Activated naive CD8-positive, alpha-beta T cell treated with anti-CD3 and anti-CD28 coated beads for 36 hours (primary cell): ENCODE results near the gene HOXD10. TPM values are rescaled to one million over a fixed set of nuclear protein-coding genes. Genes with fewer than 3 reads are reported as not detected.

Experiments
- DNase-seq: peaks from one replicate; pipeline ENCODE4 v3.0.0; 2021
- H3K27ac Mint-ChIP-seq: one replicate; pipeline ENCODE4 v1.8.0; 2022; ENCODE audit warnings: mild to moderate bottlenecking, moderate library complexity, mixed read lengths
- H3K27me3 Mint-ChIP-seq: one replicate; pipeline ENCODE4 v1.8.0; 2022; ENCODE audit warnings: mild to moderate bottlenecking, mixed read lengths
- H3K36me3 Mint-ChIP-seq: one replicate; pipeline ENCODE4 v1.8.0; 2021; ENCODE audit warnings: mild to moderate bottlenecking, mixed read lengths
- H3K4me1 Mint-ChIP-seq: one replicate; pipeline ENCODE4 v1.8.0; 2021; ENCODE audit warnings: mixed read lengths
- H3K4me3 Mint-ChIP-seq: one replicate; pipeline ENCODE4 v1.8.0; 2022; ENCODE audit warnings: mild to moderate bottlenecking, moderate library complexity, mixed read lengths
- H3K9me3 Mint-ChIP-seq: one replicate; pipeline ENCODE4 v1.8.0; 2022; ENCODE audit warnings: mixed read lengths
- total RNA-seq, 2 experiments: library from RNA; stranded (reverse); gene quantifications; one replicate each; pipeline ENCODE4 v1.2.3, GENCODE V29; 2021

Gene HOXD10
- total RNA-seq, 2 experiments from 2014 or later, result not detected

DNA sequence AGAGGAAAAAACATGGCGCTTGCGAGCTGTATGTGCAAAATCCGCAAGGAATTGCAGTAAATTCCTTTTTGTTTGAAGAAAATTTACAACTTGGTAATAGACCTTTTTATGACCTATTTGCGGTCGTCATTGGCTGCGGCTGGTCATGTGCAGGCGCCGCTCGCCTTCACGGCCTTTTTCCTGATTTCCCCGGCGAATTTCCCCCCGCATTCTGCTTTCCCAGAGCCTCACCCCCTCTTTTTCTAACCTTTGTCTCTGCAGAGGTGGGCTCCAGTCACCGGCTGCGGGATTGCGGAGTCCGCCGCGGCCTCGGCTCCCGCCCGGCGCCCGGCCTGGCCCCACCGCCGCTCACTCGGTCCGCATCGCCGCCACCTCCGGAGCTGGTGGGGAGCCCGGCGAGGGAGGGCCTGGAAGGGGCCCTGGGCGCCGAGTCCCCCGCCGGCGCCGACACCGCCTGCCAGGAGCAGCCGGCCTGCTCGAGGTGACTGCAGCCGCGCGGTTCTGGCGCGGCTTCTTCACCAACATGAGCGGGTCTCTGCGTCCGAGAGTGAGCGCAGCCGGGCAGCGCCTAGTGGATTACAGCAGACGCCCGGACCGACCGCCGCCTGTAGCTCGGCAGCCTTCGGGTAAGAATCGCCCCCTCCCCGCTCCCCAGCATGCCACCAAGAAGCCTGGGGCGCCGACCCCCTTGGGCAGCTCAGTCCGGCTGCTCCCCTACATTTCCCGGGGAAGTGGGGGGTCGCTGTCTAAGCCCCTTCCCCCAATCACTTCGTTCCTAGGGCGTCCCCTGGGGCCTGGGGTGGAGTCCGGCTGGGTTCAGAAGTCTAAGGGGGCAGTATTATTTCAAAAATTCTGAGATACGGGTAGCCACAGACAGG, 20.0 kb downstream of the HOXD10 start:
- Mint-ChIP-seq H3K36me3 (peaks cover 9% of the 10 kb centered on the region), H3K4me3 (no peak overlapping the region), H3K9me3 (peaks cover 6% of the 10 kb centered on the region), H3K4me1 (peaks cover 31% of the 10 kb centered on the region), H3K27me3 (peaks cover 93% of the 10 kb centered on the region), H3K27ac (no peak overlapping the region)
- no peak for DNase-seq

DNA sequence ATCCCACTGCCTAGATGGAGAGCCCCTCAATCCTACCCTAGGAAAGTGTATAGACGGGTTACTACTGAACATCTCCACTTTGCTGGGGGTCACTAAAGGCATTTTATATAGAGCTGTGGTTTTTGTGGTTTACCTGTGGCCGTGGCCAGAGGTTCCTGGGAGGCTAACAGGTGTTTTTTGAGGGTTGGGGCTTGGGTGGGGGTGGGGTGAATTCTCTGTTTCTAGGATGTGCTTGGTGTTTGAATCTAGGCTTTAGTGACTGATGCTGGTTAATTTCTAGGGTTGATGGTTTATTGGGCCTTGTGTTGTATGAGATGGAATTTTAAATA, 20.6 kb downstream of the HOXD10 start:
- peaks cover 28% of the 10 kb centered on the region for H3K4me1 Mint-ChIP-seq
- no peak overlapping the region for H3K4me3 Mint-ChIP-seq
- no peak for DNase-seq
- peaks cover 95% of the 10 kb centered on the region for H3K27me3 Mint-ChIP-seq
- peaks cover 9% of the 10 kb centered on the region for H3K36me3 Mint-ChIP-seq
- H3K27ac Mint-ChIP-seq, result no peak overlapping the region
- H3K9me3 Mint-ChIP-seq, result peaks cover 6% of the 10 kb centered on the region

DNA sequence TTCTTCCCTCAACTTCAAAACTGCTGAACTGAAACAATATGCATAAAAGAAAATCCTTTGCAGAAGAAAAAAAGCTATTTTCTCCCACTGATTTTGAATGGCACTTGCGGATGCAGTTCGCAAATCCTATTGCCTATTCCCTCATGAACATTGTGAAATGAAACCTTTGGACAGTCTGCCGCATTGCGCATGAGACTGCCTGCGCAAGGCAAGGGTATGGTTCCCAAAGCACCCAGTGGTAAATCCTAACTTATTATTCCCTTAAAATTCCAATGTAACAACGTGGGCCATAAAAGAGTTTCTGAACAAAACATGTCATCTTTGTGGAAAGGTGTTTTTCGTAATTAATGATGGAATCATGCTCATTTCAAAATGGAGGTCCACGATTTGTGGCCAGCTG, 21.3 kb downstream of the HOXD10 start:
- peaks cover 24% of the 10 kb centered on the region for H3K4me1 Mint-ChIP-seq
- peaks cover 9% of the 10 kb centered on the region for H3K36me3 Mint-ChIP-seq
- no peak for DNase-seq
- H3K27ac Mint-ChIP-seq, result no peak overlapping the region
- peaks cover 6% of the 10 kb centered on the region for H3K9me3 Mint-ChIP-seq
- H3K27me3 Mint-ChIP-seq, result peaks cover 91% of the 10 kb centered on the region
- no peak overlapping the region for H3K4me3 Mint-ChIP-seq

DNA sequence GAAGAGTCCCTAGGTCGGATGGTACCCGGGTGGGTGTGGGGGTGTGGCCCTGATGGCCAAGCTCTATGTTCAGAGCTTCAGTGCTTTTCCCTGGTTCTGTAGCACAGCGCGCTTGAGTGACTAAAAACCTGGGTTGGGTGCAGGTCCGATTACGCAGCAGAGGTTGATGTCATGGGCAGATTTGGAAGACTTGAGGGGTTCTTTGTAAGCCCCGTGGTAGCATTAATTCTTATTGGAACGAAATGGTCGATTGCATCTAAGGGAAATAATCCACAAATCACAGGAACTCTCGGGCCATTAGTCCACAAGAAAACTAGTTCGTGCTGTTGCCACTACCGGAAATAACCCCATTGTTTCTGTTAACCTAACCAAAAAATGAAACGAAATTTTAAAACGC, 21.9 kb downstream of the HOXD10 start:
- DNase-seq, result no peak
- H3K36me3 Mint-ChIP-seq, result peaks cover 9% of the 10 kb centered on the region
- H3K27me3 Mint-ChIP-seq, result peaks cover 91% of the 10 kb centered on the region
- peaks cover 6% of the 10 kb centered on the region for H3K9me3 Mint-ChIP-seq
- no peak overlapping the region for H3K4me3 Mint-ChIP-seq
- no peak overlapping the region for H3K27ac Mint-ChIP-seq
- H3K4me1 Mint-ChIP-seq, result peaks cover 22% of the 10 kb centered on the region

DNA sequence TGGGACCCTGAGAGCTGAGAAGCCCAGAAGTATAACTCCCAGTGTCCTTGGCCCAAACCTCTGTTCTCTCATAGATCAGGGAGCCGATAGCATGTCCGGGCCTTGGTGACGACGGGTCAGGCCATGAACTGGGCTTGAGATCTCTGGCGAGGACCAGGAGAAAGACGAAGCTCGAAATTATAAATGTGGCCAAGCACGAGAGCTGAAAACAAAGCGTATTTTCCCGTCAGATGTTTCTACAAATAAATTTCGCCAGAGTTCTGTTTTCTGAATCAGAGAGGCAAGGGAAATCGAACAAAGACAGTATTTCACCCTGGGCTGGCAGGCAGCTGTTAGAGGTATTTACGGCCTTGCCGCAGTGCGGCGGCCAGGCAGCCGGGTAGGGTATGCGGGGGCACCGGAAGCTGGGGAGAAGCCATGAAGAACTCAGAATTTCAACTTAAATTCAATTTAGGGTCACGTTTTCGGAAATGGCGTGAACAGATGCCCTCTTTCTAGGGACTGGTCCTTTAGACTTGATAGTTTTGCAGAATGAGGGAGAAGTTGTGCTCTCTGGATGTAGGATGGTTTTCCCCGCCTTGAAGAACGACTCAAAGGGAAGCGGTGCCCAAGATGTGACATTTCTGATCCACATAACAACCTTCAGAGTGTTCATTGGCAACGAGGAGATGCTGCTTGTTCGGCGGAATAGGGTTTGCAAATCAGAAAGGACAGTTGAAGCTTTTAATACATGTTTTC, 22.5 kb downstream of the HOXD10 start:
- H3K27me3 Mint-ChIP-seq, result peaks cover 91% of the 10 kb centered on the region
- H3K36me3 Mint-ChIP-seq, result peaks cover 9% of the 10 kb centered on the region
- H3K9me3 Mint-ChIP-seq, result peaks cover 6% of the 10 kb centered on the region
- no peak for DNase-seq
- H3K27ac Mint-ChIP-seq, result no peak overlapping the region
- H3K4me1 Mint-ChIP-seq, result peaks cover 22% of the 10 kb centered on the region
- H3K4me3 Mint-ChIP-seq, result no peak overlapping the region

DNA sequence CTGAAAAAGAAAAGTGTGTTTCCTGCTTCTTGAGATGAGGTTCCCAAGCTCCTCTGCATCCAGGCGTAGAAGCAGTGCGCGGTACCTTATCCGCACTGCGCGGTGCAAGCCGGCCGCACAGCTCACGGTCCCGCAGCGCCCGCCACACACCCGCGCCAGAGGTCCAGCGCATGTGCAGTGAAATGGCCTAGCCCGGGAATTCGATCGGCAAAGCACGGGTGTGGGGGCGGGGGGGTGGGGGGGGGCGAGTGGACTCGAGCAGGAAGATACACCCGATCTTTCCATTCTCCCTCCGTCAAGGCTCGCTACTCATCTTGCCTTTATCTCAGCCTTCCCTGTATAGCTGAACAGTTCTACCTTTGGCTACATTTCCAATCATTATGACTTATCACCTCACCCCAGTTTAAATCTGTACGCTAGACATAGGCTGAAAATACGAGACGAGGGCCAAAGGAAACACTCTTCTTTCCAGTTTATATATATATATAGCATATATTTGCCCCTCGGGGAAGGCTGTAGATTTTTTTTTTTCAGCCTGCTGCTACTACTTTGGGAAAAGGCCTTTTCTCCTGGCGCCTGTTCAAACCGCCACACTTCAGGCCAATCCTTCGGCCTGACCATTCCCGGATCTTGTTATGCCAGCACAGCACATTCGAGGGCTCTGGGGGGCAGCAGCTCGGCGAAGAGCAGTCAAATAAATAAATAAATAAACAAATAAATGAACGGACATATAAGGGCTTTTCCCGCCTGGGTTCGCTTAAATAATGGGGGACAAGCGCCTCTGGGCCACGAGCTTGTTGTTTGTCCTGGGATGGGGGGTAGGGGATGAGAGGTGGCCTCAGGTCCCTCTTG, 23.3 kb downstream of the HOXD10 start:
- peaks cover 22% of the 10 kb centered on the region for H3K4me1 Mint-ChIP-seq
- peak overlapping the region; percentile 14 for H3K4me3 Mint-ChIP-seq
- H3K9me3 Mint-ChIP-seq, result peaks cover 6% of the 10 kb centered on the region
- H3K27me3 Mint-ChIP-seq, result peaks cover 88% of the 10 kb centered on the region
- H3K36me3 Mint-ChIP-seq, result peaks cover 9% of the 10 kb centered on the region
- DNase-seq, result no peak
- no peak overlapping the region for H3K27ac Mint-ChIP-seq

DNA sequence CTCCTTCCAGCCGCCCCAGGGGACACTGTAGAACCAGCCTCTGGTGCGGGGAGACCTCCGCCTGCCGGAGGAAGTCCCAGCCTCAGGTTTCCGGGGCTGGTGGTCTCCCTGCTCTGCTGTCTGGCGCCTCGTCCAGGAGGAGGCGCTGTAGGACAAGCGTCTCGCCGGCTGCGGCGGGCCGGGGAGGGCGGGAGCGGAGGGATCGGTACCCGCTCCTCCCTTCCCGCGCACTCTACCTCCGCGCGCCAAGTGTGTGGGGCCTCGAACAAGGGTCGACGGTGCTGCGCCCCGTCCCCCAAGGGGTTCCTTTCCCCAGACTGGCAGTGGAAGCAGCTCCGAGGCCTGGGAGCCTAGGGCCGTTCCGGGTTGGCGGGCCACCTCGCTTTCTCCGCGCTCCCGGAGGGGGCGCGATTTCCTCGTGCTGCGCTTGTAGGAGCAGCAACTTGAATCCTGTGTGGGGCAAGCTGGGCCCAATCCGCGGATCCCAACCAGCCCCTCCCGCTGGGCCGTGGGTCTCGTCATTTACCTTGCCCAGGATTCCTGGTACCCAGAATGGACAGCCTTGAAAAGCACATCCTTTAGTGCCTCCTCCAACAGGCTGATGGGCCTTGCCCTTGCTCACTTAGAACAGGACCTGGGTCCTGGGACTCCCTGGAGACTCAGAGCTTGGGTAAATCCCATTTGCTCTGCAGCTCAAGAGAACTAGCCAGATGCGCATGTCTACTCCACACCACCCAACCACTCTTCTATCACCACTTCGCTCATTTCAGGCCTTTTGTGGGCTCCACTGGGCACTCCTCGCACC, 24.1 kb downstream of the HOXD10 start:
- H3K27me3 Mint-ChIP-seq, result peaks cover 87% of the 10 kb centered on the region

DNA sequence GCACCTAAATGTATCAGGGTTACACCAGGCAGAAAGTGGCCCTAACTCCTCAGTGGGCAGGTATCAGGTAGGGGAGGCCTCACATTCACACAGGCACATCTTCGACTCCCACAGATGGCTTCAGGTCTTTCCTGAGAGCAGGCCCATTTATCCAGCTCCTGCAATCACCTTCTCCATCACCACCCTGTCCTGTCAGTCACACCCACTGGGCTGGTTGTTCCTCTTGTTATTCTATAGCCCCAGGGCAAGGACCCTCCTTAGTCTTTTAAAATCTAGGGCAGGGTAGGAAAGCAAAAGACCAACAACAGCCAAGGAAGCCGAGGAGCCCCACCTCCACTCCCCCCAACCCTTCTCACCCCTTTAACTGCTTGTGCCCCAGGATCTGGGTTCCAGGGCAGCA, 25.7 kb downstream of the HOXD10 start:
- H3K4me1 Mint-ChIP-seq, result peaks cover 17% of the 10 kb centered on the region
- peaks cover 4% of the 10 kb centered on the region for H3K9me3 Mint-ChIP-seq
- H3K36me3 Mint-ChIP-seq, result peaks cover 8% of the 10 kb centered on the region
- H3K27ac Mint-ChIP-seq, result no peak overlapping the region
- H3K4me3 Mint-ChIP-seq, result no peak overlapping the region
- no peak for DNase-seq
- peaks cover 89% of the 10 kb centered on the region for H3K27me3 Mint-ChIP-seq

More for the DNA sequence above, 24.1 kb downstream of the HOXD10 start:
- peak overlapping the region; percentile 32 for H3K4me3 Mint-ChIP-seq
- H3K27ac Mint-ChIP-seq, result no peak overlapping the region
- H3K36me3 Mint-ChIP-seq, result peaks cover 9% of the 10 kb centered on the region
- H3K9me3 Mint-ChIP-seq, result peaks cover 5% of the 10 kb centered on the region
- H3K4me1 Mint-ChIP-seq, result peaks cover 21% of the 10 kb centered on the region
- DNase-seq, result peak; percentile 83

DNA sequence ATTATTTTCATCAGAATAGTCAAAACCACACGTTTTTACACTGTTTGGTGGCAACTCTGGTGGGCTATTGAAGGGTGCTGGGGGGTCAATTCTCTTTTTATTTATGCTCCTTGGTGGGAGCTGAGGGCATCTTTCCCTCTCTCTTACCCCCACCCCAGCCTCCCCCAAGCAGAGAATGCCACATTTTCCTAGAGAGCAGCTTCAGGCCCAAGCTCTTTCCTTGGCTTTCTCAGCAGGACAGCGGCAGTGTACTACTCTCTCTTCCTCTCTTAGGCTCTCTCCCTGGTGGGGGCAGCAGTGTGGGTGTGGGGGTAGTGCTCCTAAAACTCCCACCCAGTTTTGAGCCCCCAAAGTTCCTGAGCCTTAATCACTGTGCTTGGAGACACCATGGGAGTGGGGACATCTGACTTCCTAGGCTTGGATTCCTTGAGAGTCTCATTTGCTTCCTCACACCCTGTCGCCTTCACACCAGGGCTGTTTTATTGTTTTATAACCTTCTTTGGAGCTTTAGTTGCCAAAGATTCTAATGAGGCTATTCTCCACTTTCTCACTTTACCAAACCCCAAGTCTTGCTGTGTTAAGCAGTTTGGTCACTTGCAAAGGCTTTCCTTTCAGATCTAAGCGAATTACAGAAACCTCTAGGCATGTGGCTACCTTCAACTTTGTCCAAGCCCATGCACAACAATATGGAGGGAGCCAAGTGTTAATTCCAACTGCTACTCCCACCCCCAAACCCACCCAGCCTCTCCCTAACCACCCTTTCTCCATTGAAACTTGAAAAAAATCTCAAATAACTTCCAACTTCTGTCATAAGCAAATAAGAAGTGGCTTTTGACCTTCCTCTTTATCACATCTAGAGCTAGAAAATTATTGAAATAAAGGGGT, 28.7 kb downstream of the HOXD10 start:
- DNase-seq, result no peak
- H3K27ac Mint-ChIP-seq, result no peak overlapping the region
- no peak overlapping the region for H3K4me3 Mint-ChIP-seq
- peaks cover 8% of the 10 kb centered on the region for H3K4me1 Mint-ChIP-seq
- no peaks in the 10 kb centered on the region for H3K9me3 Mint-ChIP-seq
- peaks cover 89% of the 10 kb centered on the region for H3K27me3 Mint-ChIP-seq
- H3K36me3 Mint-ChIP-seq, result no peaks in the 10 kb centered on the region

DNA sequence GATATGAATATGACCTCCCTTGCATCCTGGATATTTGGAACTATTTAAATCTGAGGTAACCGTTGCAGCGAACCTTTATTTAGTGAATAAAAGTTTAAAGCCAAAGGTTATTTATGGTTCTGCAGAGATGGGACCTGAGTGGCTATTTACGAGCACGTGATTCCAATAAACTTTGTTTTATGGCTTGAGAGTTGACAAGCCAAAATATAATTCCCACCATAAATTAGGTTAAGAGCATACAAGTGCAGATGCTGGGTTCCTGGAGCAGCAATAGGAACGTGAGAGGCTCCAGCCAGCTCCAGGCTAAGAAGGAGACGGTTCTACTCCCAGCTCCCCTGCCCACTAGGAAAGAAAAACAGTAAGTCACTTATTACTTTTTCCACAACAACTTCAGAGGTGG, 29.5 kb downstream of the HOXD10 start:
- no peak for DNase-seq
- H3K36me3 Mint-ChIP-seq, result no peaks in the 10 kb centered on the region
- H3K9me3 Mint-ChIP-seq, result no peaks in the 10 kb centered on the region
- no peak overlapping the region for H3K27ac Mint-ChIP-seq
- peaks cover 92% of the 10 kb centered on the region for H3K27me3 Mint-ChIP-seq
- peaks cover 7% of the 10 kb centered on the region for H3K4me1 Mint-ChIP-seq
- no peak overlapping the region for H3K4me3 Mint-ChIP-seq

DNA sequence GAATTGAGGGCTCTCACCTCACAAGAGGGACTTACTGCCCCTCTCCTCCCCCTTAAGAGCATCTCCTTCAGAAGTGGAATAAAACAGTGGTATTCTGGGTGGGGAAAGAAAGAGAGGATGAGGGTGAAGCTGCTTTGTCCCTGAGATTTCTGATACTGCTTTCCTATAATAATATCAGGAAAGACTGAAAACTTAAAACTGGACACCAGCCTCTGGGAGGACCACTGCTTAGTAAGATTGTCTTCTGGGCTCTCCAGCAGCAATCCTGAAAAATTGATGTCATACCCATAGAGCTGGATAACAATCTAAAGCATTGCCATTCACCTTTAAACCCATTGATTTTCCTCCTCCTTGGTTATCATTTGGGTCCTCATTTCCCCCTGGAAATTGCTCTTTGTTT, 30.1 kb downstream of the HOXD10 start:
- Mint-ChIP-seq H3K4me3 (no peak overlapping the region), H3K9me3 (no peaks in the 10 kb centered on the region), H3K27ac (no peak overlapping the region), H3K4me1 (peaks cover 4% of the 10 kb centered on the region), H3K36me3 (no peaks in the 10 kb centered on the region), H3K27me3 (peaks cover 92% of the 10 kb centered on the region)
- DNase-seq, result no peak

DNA sequence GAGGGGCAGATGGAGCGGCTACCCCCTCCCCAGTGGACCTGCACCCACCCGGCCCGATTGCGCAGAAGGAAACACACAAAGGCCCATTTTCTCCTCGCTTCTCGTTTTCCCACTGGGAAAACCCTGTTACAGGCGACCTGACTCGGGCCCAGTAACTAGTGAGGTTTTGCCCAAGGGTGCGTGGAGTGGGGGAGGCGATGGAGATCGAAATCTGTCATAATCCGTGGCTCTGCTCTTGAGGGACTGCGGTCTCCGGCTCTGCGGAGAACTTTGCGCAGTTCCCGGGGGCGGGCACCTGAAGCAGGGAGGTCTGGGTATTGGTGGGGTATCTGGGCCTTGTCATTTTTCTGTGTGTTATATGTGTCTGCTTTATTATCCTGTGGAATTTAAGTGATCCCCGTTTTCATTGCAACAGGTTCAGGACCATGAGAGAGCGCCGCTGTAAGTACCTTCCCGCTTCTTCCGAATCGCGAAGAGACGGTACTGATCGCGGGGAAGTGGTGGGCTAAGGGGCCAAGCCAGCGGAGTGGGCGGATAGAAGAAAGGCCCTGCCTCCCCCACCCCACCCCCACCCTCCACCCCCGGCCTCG, 30.7 kb downstream of the HOXD10 start:
- H3K36me3 Mint-ChIP-seq, result no peaks in the 10 kb centered on the region
- H3K4me1 Mint-ChIP-seq, result peaks cover 4% of the 10 kb centered on the region
- no peak overlapping the region for H3K4me3 Mint-ChIP-seq
- DNase-seq, result no peak
- no peak overlapping the region for H3K27ac Mint-ChIP-seq
- H3K9me3 Mint-ChIP-seq, result no peaks in the 10 kb centered on the region
- H3K27me3 Mint-ChIP-seq, result peaks cover 93% of the 10 kb centered on the region

DNA sequence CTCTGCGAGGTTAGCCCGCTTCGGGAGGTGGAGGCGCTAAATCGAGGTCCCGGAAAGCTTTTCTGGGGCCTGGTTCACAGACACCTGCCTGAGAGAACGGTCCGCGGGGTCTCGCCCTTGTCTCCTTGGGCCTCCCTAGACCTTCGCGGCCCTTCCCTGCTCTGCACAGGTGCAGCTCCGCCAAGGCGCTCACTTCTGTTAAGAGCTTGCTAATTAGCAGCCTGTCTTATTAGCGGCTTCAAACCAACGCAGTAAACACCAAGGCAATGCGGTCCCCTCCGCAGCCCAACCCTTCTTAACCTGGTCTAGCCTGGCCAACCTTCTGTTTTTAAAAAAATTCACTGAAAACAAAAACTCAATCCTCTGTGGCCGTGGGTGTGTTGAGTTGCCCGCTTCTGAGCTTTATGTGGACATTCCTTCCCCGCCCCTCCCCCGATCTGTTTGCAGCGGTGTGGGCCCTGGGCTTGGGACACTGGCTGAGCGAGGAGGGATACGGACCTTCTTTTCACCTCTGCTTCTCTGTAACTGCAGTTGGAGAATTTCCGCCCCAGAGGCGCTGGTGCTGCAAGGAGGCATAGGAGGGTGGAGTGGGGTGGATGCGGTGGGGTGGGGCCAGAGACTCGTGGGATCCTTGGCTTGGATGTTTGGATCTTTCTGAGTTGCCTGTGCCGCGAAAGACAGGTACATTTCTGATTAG, 31.4 kb downstream of the HOXD10 start:
- no peaks in the 10 kb centered on the region for H3K36me3 Mint-ChIP-seq
- H3K4me3 Mint-ChIP-seq, result no peak overlapping the region
- H3K27ac Mint-ChIP-seq, result no peak overlapping the region
- peaks cover 95% of the 10 kb centered on the region for H3K27me3 Mint-ChIP-seq
- no peak for DNase-seq
- H3K4me1 Mint-ChIP-seq, result peaks cover 6% of the 10 kb centered on the region
- no peaks in the 10 kb centered on the region for H3K9me3 Mint-ChIP-seq
